Prostate gland (tissue), 2 donors: Measurements from ENCODE around the gene CFHR1. TPM values are rescaled to one million over a fixed set of nuclear protein-coding genes. Genes with fewer than 3 reads are reported as not detected.

Experiments used
- DNase-seq: peaks from one replicate; pipeline ENCODE4 v3.0.0-alpha.2; 2019; ENCODE audit warnings: low spot score
- H3K27ac ChIP-seq, 2 donors: fragments of 200-600 bp; sonication (generic); 2 replicates each; pipeline ENCODE4 v1.5.1; 2017 to 2019
- H3K27me3 ChIP-seq: fragments of 200-600 bp; sonication (generic); replicated peaks from 2 replicates; pipeline ENCODE4 v1.5.1; 2019; ENCODE audit not compliant: insufficient read depth
- H3K36me3 ChIP-seq, 2 donors: fragments of 200-600 bp; sonication (generic); 1 replicate in 1 of 2; 2 replicates in 1 of 2; pipeline versions ENCODE4 v1.5.1 to v1.8.1; 2017 to 2019
- H3K4me1 ChIP-seq: fragments of 200-600 bp; sonication (generic); replicated peaks from 2 replicates; pipeline ENCODE4 v1.5.1; 2019
- H3K4me3 ChIP-seq, 2 donors: fragments of 200-600 bp; sonication (generic); 2 replicates each; pipeline ENCODE4 v1.5.1; 2017 to 2019
- H3K9me3 ChIP-seq: fragments of 200-600 bp; sonication (generic); 2 replicates; pipeline ENCODE4 v1.5.1; 2017
- CTCF ChIP-seq, 4 experiments: fragments of 200-600 bp in 2 of 4; fragments of 450-650 bp in 2 of 4; sonication (generic) in 2 of 4; IDR thresholded peaks; 1 replicate in 3 of 4; 2 replicates in 1 of 4; pipeline ENCODE4 v1.5.1; 2016 to 2019; ENCODE audit warnings: antibody characterized with exemption in 4 of 4, mild to moderate bottlenecking in 2 of 4, moderate library complexity in 2 of 4
- POLR2A ChIP-seq: fragments of 450-650 bp; IDR thresholded peaks from one replicate; pipeline ENCODE4 v1.6.1; 2016; ENCODE audit warnings: antibody characterized with exemption, mild to moderate bottlenecking
- POLR2AphosphoS5 ChIP-seq: sonication (generic); formaldehyde crosslinking; IDR thresholded peaks from one replicate; pipeline ENCODE4 v1.6.1; 2017; ENCODE audit warnings: antibody characterized with exemption
- WGBS: methylation state at CpG from one replicate; pipeline ENCODE4 v1.1.5; 2018; 5-methylcytosine and 5-hydroxymethylcytosine counted together
- intact Hi-C: fragments of 100-400 bp; cut with DNase I; formaldehyde crosslinking; loops from one replicate; pipeline ENCODE4 v1.14.2; 2022
- total RNA-seq, 2 donors: library from RNA; depleted of rRNA; stranded (reverse); fragments of >200 nt; gene quantifications; one replicate each; pipeline ENCODE4 v1.1.0, GENCODE V29; 2016

CFHR1 gene
- total RNA-seq, 2 donors from 2014 or later, result not detected

GRCh38 chr1:196860323-196860884 lies 40.9 kb downstream of the CFHR1 start:
- TF ChIP-seq POLR2A (no peak), POLR2AphosphoS5 (no peak), CTCF (IDR thresholded peaks at IDR 0.05) (no peak)
- H3K27me3 ChIP-seq, result no peaks in the 10 kb centered on the region
- no peaks in the 10 kb centered on the region for H3K36me3 ChIP-seq
- WGBS, result 90% methylated on average over 1 of the region's 1 CpG
- no peak overlapping the region for H3K27ac ChIP-seq
- H3K9me3 ChIP-seq, result no peaks in the 10 kb centered on the region
- DNase-seq, result no peak
- intact Hi-C loops, result no loop called here
- no peaks in the 10 kb centered on the region for H3K4me1 ChIP-seq
- no peak overlapping the region for H3K4me3 ChIP-seq

- no peaks in the 10 kb centered on the region for H3K27me3 ChIP-seq
These were observed 41.9 kb downstream of the CFHR1 start for GRCh38 chr1:196861429-196861828.

DNA sequence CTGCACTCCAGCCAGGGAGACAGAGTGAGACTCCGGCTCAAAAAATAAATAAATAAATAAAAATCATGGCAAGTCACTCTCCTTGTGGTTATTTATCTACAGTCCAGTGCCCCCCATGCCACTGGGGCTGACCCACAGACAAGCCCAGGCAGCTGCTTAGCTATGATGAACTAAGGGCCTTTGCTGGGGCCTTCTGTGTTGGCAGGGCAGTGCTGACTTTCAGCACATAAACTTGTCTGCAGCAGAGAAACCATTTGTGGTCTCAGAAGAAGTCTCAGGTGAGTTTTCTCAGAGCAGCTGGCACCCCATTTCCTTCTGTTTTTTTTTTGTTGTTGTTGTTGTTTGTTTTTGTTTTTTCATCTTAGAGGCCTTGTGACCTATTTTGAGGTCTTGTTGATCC lies 47.4 kb downstream of the CFHR1 start:
- no peaks in the 10 kb centered on the region for H3K9me3 ChIP-seq
- TF ChIP-seq POLR2A (no peak), CTCF (IDR thresholded peaks at IDR 0.05) (no peak), POLR2AphosphoS5 (no peak)
- intact Hi-C loops, result no loop called here
- H3K4me3 ChIP-seq, result no peak overlapping the region
- 100% methylated on average over 1 of the region's 1 CpG for WGBS
- H3K36me3 ChIP-seq, result no peaks in the 10 kb centered on the region
- H3K4me1 ChIP-seq, result no peaks in the 10 kb centered on the region
- H3K27me3 ChIP-seq, result no peaks in the 10 kb centered on the region
- no peak overlapping the region for H3K27ac ChIP-seq
- no peak for DNase-seq

More at GRCh38 chr1:196861429-196861828, 41.9 kb downstream of the CFHR1 start:
- no peak for DNase-seq
- Histone ChIP-seq H3K9me3 (no peaks in the 10 kb centered on the region), H3K36me3 (no peaks in the 10 kb centered on the region), H3K4me1 (no peaks in the 10 kb centered on the region), H3K4me3 (no peak overlapping the region), H3K27ac (no peak overlapping the region)
- WGBS, result 18% methylated on average over 2 of the region's 2 CpGs
- intact Hi-C loops, result no loop called here
- TF ChIP-seq POLR2AphosphoS5, result no peak
- no peak for TF ChIP-seq CTCF (IDR thresholded peaks at IDR 0.05)
- TF ChIP-seq POLR2A, result no peak

- 86% methylated on average over 4 of the region's 4 CpGs for WGBS
- H3K27me3 ChIP-seq, result no peaks in the 10 kb centered on the region
- no peaks in the 10 kb centered on the region for H3K36me3 ChIP-seq
- H3K4me3 ChIP-seq, result no peak overlapping the region
- intact Hi-C loops, result no loop called here
- H3K27ac ChIP-seq, result no peak overlapping the region
- DNase-seq, result no peak
- no peaks in the 10 kb centered on the region for H3K9me3 ChIP-seq
- no peaks in the 10 kb centered on the region for H3K4me1 ChIP-seq
- TF ChIP-seq POLR2AphosphoS5 (no peak), CTCF (IDR thresholded peaks at IDR 0.05) (no peak), POLR2A (no peak)
These were observed 53.9 kb downstream of the CFHR1 start for GRCh38 chr1:196873385-196873784.

DNA sequence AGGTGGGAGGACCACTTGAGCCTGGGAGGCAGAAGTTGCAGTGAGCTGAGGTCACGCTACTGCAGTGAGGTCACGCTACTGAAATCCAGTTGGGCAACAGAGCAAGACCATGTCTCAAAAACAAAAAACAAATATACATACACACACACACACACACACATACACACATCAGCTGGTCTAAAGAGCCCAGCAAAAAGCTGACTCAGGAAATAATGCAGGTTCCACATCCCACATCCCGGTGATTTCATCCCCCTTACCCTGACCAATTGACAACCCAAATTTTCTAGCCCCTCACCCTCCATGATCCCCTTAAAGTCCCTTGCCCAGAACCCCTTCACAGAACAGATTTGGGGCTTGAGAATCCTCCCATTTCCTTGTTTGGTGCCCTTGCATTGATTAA lies 56.4 kb downstream of the CFHR1 start:
- Histone ChIP-seq H3K4me1 (no peaks in the 10 kb centered on the region), H3K27me3 (no peaks in the 10 kb centered on the region), H3K27ac (no peak overlapping the region), H3K4me3 (no peak overlapping the region), H3K36me3 (no peaks in the 10 kb centered on the region), H3K9me3 (no peaks in the 10 kb centered on the region)
- 98% methylated on average over 3 of the region's 3 CpGs for WGBS
- DNase-seq, result no peak
- intact Hi-C loops, result no loop called here
- TF ChIP-seq POLR2AphosphoS5 (no peak), CTCF (IDR thresholded peaks at IDR 0.05) (no peak), POLR2A (no peak)
